CD4-positive, alpha-beta T cell treated with Interleukin-4 for 1 hour (primary cell): Measurements from ENCODE around the gene POLRMT.

Experiments used
- DNase-seq, 2 donors: peaks; one replicate each; pipeline ENCODE4 v3.0.0-alpha.2; 2020 to 2022

The POLRMT gene

DNA sequence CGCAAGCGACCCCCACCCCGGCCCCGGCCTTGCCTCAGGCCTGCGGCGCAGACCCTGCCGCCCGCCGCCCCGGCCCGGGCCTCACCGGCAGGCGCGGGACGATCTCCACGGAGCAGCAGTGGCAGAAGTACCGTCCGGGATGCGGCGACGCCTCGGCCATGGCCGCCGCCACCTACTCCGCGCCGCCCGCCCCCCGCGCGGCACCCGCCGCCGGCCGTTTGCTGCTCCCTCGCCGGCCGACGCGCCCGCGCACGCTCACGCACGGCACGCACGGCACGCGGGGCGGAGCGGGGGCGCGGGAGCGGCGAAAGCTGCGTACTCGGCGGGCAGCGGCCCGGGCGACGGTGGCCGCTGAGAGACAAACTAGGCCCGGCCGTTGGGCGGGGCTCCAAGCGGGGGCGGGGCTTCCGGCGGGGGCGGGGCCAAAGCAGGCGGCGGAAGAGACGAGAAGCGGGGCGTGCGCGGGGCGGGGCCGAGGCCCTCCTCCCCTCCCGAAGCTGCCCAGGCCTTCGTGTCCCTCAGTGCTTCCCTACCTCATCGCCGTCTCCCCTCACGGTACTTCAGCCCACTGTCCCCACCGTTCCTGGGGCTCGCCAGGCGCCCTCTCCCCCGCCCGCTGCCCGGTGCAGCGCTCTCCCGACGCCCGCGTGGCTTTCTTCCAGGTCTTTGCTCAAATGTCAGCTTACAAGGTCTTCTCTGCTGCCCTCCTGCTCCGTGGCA is 29.8 kb upstream of the POLRMT start, which contains the start of gene RNF126:
Gene RNF126, minus strand, starts transcription at position 253 of the 720 bp plus-strand sequence. Its CDS starts 93 bp downstream, at position 160.
- peak; percentile 93 to 95 for DNase-seq

DNA sequence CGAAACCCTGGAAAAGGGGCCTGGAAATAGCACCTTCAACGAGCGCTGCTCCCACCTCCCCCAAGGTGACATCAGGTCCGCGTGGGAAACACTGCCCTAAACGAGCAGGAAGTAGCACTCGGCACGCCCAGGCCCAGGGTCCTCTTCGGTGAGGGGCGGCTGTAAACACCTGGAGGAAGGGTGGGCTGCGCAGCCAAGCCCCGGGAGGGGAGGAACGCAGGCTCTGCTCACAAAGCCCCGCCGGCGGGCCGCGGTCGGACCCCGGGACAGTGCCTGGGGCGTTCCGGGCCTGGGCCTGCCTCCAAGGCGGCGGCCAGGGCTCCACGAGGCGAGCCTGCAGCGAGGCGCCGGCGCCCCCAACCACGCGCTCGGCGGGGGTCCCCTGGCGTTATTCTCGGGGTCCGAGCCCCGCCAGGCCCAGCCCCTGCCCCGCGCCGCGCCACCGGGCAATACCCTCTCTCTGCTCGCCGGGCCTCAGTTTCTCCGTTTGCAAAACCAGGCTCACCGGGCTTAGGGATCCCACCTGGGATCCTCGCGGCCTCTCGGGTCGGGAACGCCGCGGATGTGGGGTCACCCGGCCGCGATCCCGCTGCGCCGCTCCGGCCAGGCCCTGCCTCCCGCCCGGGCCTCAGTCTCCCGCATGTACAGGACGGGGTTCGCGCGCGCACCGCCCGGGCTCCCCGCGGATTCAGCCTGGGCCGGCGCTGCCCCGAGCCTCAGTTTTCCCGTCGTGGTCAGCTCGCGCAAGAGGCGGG is 29.0 kb upstream of the POLRMT start:
- peak; percentile 61 to 74 for DNase-seq

DNA sequence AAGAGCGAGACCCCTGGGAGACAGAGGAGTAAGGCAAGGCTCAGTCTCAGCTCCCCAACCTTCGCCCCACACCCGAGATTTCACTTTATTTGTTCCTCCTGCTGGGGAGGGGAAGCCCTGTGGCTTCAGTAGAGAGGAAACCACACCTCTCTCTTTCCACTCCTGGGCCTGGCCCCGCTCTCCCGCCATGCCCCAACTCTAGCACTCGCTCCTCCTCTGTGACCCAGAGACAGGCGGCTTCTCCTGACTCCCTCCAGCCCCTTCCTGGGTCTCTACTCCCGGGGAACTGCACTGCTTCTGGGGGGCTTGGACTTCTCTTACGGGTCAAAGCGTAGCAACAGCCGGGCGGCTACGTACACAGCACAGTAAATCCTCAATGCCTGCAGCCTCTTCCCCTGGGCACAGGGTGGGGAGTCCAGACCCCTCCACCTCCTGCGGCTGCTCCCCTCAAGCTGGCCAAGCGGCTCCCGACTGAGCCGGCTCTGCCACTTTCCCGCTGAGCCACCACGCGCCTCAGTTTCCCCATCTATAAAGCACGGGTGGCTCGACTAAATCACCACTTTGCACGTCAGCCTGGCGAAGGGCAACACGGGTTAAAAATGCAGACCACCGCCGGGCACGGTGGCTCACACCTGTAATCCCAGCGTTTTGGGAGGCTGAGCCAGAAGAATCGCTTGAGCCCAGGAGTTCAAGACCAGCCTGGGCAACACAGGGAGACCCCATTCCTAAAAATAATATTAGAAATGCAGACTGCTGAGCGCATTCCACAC is 28.3 kb upstream of the POLRMT start:
- DNase-seq, result peak; percentile 74 to 75

DNA sequence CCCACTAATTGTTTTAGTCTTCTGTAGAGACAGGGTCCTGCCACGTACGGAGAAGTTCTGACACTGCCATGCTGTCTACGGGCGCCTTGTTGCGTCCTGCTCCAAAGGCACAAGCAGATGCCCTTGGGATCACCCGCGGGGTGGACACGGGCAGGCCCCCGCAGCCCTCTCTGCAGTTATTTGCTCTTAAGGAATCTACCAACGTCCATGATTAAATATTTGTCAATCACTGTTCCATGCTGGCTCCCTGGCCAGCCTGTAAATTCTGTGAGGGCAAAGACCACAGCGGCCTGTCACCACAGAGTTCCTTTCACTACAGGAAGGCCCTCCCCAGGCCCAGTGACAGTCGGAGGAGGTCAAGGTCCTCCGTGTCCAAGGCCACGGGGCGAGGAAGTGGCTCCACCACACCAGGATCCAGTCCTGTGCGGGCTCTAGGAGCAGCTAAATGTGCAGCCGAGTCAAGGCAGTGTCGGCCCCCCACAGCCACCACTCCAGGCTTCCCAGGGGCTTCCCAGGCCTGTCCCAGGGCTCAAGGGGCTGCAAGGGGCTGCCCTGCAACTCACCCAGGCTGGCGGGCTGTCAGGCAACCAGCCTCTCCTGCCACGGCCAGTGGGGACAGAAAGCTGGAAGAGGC is 27.6 kb upstream of the POLRMT start:
- DNase-seq, result no peak

DNA sequence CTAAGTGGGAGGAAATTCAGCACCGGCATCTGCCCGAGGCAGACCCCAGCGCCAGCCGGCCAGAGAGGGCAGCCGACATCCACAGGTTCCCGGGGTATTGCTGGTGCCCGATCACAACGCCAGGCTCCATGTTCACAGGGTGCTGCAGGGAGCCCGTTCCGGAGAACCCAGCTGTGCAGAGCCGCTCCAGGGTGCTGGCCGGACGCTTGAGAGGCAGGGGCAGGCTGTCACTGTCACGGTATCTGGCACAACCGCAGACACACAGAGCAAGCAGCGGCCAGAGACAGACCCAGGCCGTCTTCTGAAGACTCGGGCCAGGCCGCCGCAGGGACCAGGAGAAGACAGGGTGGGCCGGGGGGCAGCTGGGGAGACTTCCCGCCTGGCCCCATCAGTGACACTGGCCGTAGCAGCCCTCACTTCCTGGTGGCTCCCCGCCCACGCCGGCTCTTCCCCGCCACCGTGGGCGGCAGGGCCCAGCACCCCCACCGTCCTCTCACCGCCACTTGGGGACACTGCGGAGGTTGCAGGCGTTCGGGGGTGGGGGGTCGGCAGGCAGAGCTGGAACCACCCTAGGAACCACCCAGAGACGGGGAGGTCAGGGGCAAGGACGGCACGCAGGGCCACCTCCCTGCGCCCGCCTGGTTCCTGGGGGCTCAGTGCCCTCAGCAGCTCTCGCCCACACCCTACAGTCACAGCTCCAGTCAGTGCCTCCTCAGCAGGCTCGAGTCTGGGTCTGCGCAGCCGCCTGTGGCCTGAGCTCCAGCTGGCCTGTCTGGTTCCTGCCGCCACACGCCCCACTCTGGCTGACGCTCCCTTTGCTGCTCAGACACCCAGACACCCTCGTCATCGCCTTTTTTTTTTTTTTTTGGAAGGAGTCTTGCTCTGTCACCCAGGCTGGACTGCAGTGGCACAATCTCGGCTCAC is 25.8 kb upstream of the POLRMT start:
- DNase-seq, result peak; percentile 67 to 79

DNA sequence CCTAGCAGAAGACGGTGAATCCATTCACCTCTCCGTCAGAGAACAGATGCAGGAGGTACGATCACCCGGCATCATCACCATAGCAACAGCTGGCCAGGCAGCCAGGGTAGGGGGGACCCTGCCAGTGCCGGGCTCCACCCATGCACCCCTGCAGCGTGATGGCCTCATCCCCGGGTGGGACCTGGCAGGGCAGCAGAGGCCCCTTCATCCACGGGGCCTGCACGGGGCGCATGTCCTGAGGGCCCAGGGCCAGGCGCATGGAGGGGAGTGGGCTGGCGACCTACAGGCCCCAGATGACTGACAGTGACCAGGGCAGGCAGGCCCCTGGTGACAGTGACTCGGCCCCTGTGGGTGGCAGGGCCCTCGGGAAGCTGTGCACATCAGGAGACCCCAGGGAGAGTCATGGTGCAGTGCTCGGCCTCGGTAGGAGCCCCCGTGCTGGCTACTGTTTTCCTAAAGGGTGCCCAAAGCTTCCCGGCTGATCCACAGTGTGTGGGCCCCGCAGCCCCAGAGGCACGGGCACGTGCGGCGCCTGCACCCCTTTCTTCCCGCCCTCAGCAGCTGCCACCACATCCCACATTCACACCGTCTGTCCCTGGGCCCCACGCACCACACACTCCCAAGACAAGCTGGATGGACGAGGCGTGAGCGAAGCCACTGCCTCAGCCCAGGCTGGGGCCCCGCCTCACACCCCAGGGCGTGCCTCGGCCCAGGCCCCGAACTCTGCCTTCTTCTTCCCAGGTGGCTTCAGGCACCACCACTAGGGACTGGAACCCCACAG is 24.9 kb upstream of the POLRMT start:
- DNase-seq, result no peak

DNA sequence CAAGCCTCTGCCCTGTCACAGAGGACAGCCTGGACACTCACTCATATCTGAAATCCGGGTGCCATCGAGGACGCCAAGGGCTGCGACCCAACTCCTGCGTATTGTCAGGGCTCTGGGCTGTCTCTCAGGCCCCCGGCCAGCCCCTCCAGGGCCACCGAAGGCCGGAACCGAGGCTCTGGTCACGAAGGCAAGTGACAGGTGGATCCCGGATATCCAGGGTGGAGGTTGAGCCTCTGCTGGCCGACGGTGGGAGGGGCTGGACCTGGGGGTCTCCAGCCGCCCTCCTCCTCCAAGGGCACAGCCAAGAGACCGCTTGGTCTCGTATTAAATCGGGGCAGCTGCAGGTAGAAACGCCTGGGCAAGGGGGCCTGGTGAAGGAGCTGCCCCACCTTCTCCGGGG is 24.3 kb upstream of the POLRMT start:
- DNase-seq, result no peak

DNA sequence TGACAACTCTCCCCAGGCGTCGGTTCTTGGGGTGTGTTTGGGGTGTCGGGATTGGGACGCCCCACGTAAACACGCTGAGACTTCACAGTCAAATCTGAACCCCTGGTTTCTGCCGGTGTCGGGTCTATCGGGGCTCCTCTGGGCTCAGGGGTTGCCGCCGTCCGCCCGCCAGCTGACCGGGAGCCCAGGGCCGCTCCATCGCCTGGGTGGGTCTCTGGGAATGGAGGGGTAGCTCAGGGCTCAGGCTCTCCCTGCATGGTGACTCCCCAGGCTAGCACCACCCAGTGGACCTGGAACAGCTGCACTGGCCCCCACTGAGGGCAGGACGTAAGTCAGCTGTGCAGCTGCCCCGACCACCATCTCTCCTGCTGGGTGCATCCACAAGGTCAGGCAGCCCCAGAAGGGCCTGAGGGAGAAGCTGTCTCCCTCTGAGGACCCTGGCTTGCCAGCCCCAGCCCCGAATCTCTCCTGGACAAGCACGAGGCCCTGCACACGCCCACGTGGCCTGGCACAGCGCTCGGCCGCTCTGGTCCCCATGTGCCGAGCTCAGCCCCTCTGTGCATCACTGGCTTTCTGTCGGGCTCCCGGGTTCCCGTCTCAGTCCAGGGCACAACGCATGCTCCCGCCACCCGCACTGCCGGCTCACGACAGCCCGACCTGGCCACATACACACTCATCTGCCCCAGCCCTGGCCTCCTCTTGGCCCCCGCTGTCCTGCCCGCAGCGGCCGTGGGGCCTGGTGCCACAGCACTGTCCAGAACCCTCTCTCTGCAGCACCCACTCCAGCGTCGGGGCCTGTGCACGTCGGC is 23.6 kb upstream of the POLRMT start:
- no peak for DNase-seq

DNA sequence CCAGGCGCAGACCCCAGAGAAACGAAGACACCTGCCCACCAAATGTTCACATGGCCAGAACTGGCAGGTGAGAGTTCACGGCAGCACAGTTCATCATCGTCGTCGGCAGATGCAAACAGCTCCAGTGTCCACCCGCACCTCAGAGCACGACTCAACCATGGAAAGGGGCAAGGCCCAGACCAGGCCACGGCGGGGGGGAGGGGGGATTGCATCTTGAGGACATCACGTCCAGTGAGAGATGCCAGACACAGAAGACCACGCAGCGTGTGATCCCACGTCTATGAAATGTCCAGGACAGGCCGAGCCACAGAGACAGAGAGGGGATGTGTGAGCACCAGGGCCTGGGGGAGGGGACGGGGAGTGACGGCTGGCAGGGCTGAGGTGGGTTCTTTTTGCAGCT is 22.4 kb upstream of the POLRMT start:
- DNase-seq, result no peak

DNA sequence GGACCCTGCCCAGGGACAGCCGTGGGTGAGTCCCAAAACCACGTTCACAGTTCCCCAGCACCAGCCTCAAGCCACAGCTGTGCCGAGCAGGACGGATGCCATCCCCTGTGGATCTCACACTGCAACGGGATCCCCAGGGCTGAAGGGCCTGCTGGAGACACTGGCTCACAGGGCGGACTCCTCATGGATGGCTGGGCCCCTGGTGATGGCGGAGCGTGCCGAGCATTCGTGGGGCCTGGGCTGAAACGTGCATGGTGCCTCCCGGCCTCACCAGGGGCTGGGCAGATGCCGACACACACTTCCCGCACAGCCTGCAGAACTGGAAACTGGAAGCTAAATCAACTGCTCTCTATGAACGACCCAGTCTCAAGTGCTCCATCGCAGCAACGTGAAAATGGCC is 20.1 kb upstream of the POLRMT start:
- DNase-seq, result no peak

DNA sequence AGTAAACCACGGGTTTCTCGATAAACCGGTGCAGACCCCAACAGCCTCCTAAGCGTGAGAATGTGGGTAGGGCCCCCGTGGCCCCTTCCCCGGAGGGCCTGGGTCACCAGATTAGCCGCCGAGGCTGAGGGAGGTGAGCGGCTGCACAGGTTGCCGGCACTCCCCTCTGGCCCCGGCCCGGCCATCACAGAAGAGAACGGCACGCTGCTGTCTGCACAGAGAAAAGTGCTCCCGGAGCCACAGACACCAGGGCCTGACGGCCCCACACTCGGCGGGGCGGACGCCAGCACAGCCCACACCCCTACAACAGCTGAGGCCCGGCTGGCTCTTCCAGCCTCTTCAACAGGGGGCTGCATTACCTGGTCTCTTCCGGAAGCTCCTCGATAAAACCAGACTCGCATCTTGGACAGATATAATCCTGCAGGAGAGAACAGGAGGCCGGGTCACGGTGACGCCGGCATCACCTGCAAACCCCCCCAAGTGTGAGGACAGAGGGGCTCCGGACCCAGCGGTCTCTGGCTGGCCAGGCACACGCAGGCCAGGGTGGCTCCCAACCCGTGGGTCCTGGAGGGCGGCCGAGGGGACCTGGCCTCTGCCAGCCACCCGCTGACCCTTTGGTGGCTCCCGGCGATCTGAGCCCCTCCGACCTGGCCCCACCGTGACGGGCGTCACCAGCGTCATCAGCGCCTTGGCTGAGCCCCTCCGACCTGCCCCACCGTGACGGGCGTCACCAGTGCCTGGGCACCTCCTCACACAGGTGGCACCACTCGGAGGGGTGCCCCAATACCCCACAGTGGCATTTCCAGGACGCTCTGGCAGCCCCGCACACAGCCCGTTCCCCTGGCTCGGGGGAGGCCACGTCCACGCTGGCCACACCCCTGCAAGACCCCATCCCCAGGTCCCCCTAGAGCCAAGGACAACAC is 19.4 kb upstream of the POLRMT start:
- no peak for DNase-seq

DNA sequence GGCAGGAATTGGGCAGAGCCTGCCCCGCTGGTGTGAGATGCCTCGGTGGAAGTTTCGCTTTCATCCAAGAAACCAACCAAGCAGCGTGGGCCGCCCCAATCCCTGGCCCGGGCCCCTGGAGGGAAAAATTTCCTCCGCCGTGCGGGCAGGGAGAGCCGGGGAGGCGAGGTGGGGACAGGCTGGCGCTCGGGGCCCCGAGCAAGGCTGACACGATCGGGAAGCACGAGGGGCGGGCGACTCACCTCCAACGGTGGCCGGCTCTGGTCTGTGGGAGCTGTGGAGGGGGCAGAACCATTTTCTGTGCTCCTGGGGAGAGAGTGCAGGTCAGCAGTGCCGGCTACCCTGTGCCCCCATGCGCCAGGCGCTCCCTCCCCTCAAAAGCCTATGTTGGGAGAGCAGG is 18.7 kb upstream of the POLRMT start:
- no peak for DNase-seq

DNA sequence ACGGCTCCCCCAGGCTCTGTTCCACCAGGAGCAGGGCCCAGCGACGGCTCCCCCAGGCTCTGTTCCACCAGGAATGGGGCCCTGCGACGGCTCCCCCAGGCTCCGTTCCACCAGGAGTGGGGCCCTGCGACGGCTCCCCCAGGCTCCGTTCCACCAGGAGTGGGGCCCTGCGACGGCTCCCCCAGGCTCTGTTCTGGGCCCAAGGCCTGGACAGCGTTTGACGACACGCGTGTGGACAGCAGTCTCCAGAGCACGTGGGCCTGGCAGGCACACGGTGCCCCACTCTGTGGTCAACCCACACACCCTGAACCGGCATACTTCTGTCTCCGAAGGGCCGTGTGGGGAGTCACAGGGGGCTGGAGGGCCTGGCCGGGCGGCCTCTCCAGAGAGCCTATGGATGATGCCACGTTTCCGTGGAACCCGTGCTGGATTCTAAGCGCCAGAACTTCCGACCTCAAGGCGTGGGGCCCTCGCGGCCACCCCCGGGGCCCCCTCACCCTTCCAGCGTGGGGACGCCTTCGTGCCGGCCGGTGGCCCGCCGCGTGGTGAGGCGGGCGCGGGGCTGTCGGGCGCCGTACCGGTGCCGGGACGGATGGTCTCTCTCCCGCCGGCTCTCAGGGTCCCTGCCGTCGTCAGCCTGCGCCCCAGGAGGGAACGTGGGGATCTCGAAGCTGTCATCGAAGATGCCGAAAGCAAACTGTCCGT is 17.9 kb upstream of the POLRMT start:
- DNase-seq, result no peak

DNA sequence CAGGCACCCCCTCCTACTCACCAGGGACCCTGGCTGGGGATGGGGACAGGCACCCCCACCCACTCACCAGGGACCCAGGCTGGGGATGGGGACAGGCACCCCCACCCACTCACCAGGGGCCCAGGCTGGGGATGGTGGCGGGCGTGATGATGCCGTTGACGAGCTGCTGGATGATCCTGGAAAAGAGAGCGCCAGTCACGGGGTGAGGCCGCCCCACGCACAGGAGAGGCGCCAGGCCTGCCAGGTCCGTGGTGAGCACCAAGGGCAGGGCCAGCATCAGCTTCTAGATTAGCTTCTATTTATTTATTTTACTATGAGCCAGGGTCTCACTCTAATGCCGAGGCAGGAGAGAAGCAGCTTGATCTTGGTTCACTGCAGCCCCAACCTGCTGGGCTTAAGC is 16.8 kb upstream of the POLRMT start:
- no peak for DNase-seq

DNA sequence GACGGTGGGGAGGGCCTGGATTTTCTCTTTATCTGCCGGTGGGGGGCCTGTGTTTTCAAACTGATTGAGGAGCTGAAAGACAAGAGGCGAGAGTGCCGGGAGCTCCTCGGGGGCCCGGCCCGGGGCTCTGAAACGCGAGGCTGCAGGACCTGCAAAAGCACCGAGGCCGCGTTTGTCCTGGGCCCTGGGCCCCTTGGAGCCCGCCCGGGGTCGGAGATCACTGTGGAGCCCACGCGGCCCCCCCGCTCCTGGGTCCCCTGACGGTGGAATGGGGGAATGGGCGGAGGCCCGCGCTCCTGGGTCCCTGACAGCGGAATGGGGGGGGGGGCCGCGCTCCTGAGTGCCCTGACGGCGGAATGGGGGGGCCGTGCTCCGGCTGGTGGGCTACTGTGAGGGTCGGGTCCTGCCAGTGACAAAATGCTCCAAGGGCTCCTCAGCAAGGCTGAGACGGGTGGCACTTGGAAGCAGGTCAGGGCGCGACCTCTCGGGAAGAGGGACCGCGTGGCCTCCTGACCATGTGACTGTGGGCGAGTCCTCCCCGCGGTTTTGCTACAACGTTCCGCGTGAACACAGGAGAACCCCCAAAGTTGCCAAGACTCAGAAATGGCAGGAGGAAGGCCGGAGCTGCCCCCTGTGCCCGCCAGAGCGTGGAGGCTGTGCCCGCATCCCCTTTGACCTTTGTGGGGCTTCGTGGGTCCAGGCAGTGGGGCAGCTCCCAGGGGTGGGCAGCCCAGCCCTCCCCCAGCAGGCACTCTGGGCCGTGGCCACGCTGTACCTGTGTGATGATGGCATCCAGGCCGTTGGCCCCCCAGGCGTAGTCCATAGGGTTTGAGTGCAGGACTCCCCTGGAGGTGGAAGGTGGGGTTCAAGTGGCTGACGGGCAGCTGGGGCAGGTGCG is 15.8 kb upstream of the POLRMT start:
- DNase-seq, result no peak

DNA sequence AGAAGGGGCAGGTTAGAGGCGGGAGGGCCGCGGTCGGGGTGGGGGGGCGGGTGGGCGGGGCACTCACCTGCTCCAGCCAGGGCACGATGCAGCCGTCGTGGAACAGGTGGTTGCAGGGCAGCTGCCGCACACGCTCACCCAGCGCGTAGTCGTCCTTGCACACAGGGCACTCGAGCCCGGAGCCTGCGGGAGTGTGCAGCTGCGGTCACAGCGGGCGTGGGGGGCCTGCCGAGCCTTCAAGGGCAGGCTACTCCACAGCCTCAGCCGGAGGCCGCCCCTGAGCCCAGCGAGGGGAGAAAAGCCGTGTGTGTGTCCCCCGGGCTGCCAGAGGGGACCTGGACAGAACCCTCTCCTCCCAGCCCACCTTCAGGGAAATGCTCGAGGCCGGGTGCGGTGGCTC is 15.0 kb upstream of the POLRMT start:
- no peak for DNase-seq

DNA sequence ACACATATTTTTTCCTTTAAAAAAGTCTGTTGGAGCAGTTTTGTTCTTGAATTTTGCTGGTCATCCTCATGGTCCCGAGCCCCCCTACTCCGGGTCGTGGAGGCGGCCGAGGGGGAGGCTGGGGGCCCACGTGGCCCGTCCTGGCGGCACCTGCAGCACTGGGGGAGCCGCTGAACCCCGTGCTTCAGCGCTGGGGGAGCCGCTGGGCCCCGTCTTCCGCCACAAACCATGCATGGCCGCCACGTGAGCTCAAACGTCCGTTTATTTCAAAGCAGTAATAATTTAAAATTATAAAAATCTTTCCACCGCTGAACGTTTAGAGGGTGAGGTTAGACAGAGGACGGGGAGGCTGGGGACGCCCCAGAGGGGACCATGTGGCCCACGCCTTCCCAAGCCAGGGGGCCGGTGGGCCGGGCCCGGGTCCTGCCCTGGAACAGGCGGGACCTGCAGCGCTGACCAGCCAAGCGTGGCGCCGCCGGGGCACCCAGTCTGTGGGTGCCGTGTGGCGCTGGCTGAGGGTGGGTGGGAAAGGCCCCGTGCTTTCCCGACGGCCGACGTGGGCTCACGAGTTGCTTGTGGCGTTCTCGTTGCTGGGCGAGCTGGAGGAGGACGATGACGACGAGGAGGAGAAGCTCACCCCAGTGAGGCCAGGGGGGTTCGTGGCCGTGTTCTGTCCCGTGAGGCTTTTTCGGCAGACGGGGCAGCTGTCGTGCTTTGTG is 14.4 kb upstream of the POLRMT start:
- DNase-seq, result no peak
